Measurements from ENCODE around the gene PEX10. TPM values are rescaled to one million over a fixed set of nuclear protein-coding genes. Genes with fewer than 3 reads are reported as not detected.

Gene PEX10
- total and polyA plus RNA-seq, 4 donors = 6.2 to 16.4 (median 11.8) TPM

- no peak overlapping the region for H3K9ac ChIP-seq (ENCODE audit: low read depth in 1 of 2, low read length in 2 of 2)
- H3K27ac ChIP-seq (ENCODE audit: low read depth in 1 of 2, low read length in 2 of 2) = no peak overlapping the region
- TF ChIP-seq HNF4A (conservative IDR thresholded peaks at IDR 0.05) = no peak
- no peak for TF ChIP-seq GABPA (IDR thresholded peaks at IDR 0.05 in 1 of 2, conservative IDR thresholded peaks at IDR 0.05 in 1 of 2)
- TF ChIP-seq EGR1 (IDR thresholded peaks at IDR 0.05; ENCODE audit: low read depth in 2 of 2) = no peak
- no peak for TF ChIP-seq HNF4G (IDR thresholded peaks at IDR 0.05)
- TF ChIP-seq RAD21 (IDR thresholded peaks at IDR 0.05) = no peak
- no peak for TF ChIP-seq YY1 (IDR thresholded peaks at IDR 0.05)
- no peak for TF ChIP-seq NR2F2 (IDR thresholded peaks at IDR 0.05)
- no peak for TF ChIP-seq ZBTB33 (IDR thresholded peaks at IDR 0.05)
- no peak for TF ChIP-seq FOXA1 (IDR thresholded peaks at IDR 0.05)
- no peak for TF ChIP-seq ATF3 (IDR thresholded peaks at IDR 0.05)
- TF ChIP-seq SP1 (IDR thresholded peaks at IDR 0.05) = no peak
- TF ChIP-seq, protein P1, sequence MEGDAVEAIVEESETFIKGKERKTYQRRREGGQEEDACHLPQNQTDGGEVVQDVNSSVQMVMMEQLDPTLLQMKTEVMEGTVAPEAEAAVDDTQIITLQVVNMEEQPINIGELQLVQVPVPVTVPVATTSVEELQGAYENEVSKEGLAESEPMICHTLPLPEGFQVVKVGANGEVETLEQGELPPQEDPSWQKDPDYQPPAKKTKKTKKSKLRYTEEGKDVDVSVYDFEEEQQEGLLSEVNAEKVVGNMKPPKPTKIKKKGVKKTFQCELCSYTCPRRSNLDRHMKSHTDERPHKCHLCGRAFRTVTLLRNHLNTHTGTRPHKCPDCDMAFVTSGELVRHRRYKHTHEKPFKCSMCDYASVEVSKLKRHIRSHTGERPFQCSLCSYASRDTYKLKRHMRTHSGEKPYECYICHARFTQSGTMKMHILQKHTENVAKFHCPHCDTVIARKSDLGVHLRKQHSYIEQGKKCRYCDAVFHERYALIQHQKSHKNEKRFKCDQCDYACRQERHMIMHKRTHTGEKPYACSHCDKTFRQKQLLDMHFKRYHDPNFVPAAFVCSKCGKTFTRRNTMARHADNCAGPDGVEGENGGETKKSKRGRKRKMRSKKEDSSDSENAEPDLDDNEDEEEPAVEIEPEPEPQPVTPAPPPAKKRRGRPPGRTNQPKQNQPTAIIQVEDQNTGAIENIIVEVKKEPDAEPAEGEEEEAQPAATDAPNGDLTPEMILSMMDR (IDR thresholded peaks at IDR 0.05; ENCODE audit: low read depth, low read length, missing input control) = no peak
- TF ChIP-seq, protein P2, sequence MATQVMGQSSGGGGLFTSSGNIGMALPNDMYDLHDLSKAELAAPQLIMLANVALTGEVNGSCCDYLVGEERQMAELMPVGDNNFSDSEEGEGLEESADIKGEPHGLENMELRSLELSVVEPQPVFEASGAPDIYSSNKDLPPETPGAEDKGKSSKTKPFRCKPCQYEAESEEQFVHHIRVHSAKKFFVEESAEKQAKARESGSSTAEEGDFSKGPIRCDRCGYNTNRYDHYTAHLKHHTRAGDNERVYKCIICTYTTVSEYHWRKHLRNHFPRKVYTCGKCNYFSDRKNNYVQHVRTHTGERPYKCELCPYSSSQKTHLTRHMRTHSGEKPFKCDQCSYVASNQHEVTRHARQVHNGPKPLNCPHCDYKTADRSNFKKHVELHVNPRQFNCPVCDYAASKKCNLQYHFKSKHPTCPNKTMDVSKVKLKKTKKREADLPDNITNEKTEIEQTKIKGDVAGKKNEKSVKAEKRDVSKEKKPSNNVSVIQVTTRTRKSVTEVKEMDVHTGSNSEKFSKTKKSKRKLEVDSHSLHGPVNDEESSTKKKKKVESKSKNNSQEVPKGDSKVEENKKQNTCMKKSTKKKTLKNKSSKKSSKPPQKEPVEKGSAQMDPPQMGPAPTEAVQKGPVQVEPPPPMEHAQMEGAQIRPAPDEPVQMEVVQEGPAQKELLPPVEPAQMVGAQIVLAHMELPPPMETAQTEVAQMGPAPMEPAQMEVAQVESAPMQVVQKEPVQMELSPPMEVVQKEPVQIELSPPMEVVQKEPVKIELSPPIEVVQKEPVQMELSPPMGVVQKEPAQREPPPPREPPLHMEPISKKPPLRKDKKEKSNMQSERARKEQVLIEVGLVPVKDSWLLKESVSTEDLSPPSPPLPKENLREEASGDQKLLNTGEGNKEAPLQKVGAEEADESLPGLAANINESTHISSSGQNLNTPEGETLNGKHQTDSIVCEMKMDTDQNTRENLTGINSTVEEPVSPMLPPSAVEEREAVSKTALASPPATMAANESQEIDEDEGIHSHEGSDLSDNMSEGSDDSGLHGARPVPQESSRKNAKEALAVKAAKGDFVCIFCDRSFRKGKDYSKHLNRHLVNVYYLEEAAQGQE (IDR thresholded peaks at IDR 0.05) = no peak
- H3K4me3 ChIP-seq (ENCODE audit: low read depth in 1 of 3, low read length in 3 of 3) = no peak overlapping the region
- no peaks in the 10 kb centered on the region for H3K9me3 ChIP-seq (ENCODE audit: control insufficient read depth in 4 of 4, low read length in 3 of 4)
- H3K27me3 ChIP-seq (ENCODE audit: control insufficient read depth in 4 of 4, insufficient read depth in 4 of 4, low read length in 3 of 4) = no peaks in the 10 kb centered on the region
- WGBS = 65% methylated on average over 9 of the region's 9 CpGs
- no peak for DNase-seq (ENCODE audit: low spot score)
- no peaks in the 10 kb centered on the region for H3K4me1 ChIP-seq (ENCODE audit: control insufficient read depth in 4 of 4, insufficient read depth in 4 of 4, low read length in 3 of 4)
- no peaks in the 10 kb centered on the region for H3K36me3 ChIP-seq (ENCODE audit: control insufficient read depth in 4 of 4, insufficient read depth in 3 of 4, low read depth in 1 of 4, low read length in 3 of 4)
Measured at GRCh38 chr1:2435091-2435490, 22.7 kb upstream of the PEX10 start.

GRCh38 chr1:2433936-2434655 lies 21.7 kb upstream of the PEX10 start:
- no peak for DNase-seq (ENCODE audit: low spot score)
- 57% methylated on average over 34 of the region's 34 CpGs for WGBS
- H3K27me3 ChIP-seq (ENCODE audit: control insufficient read depth in 4 of 4, insufficient read depth in 4 of 4, low read length in 3 of 4) = no peaks in the 10 kb centered on the region
- no peak overlapping the region for H3K9ac ChIP-seq (ENCODE audit: low read depth in 1 of 2, low read length in 2 of 2)
- H3K27ac ChIP-seq (ENCODE audit: low read depth in 1 of 2, low read length in 2 of 2) = no peak overlapping the region
- no peaks in the 10 kb centered on the region for H3K36me3 ChIP-seq (ENCODE audit: control insufficient read depth in 4 of 4, insufficient read depth in 3 of 4, low read depth in 1 of 4, low read length in 3 of 4)
- H3K4me3 ChIP-seq (ENCODE audit: low read depth in 1 of 3, low read length in 3 of 3) = no peak overlapping the region
- H3K9me3 ChIP-seq (ENCODE audit: control insufficient read depth in 4 of 4, low read length in 3 of 4) = no peaks in the 10 kb centered on the region
- no peaks in the 10 kb centered on the region for H3K4me1 ChIP-seq (ENCODE audit: control insufficient read depth in 4 of 4, insufficient read depth in 4 of 4, low read length in 3 of 4)
- TF ChIP-seq MAX (IDR thresholded peaks at IDR 0.05) (no peak), FOXA2 (IDR thresholded peaks at IDR 0.05) (no peak), YY1 (IDR thresholded peaks at IDR 0.05) (no peak), JUND (IDR thresholded peaks at IDR 0.05) (no peak)
- TF ChIP-seq, protein P1 (IDR thresholded peaks at IDR 0.05; ENCODE audit: low read depth, low read length, missing input control) = no peak
- TF ChIP-seq, protein P2 (IDR thresholded peaks at IDR 0.05) = no peak
